ENCODE data around the gene ZBTB5.
"Not testable (repeated sequence)": the region's sequence is repeated elsewhere in the genome, so short reads cannot be mapped to it uniquely, and the experiment has no call there.

ZBTB5 gene

DNA sequence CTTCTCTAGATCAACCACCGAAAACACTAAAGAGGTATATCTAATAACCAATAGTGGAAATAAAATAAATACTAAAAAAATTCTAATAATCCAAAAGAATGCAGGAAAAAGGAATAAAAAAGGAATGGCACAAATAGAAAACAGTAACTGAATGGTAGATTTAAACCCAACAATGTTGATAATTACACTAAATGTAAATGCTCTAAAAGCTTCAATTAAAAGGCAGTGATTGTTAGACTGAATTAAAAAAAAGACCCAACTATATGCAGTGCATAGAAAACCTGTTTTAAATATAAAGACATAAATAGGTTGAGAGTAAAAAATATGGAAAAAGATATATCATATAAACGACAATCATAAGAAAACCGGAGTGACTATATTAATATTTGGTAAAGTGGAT lies 9.2 kb upstream of the ZBTB5 start:
- no peak overlapping the region for H3K4me3 ChIP-seq (replicated peaks; ENCODE audit: low read depth, low read length)
- DNase-seq (ENCODE audit: low read depth), result no peak
- TF ChIP-seq, protein P1, sequence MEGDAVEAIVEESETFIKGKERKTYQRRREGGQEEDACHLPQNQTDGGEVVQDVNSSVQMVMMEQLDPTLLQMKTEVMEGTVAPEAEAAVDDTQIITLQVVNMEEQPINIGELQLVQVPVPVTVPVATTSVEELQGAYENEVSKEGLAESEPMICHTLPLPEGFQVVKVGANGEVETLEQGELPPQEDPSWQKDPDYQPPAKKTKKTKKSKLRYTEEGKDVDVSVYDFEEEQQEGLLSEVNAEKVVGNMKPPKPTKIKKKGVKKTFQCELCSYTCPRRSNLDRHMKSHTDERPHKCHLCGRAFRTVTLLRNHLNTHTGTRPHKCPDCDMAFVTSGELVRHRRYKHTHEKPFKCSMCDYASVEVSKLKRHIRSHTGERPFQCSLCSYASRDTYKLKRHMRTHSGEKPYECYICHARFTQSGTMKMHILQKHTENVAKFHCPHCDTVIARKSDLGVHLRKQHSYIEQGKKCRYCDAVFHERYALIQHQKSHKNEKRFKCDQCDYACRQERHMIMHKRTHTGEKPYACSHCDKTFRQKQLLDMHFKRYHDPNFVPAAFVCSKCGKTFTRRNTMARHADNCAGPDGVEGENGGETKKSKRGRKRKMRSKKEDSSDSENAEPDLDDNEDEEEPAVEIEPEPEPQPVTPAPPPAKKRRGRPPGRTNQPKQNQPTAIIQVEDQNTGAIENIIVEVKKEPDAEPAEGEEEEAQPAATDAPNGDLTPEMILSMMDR (IDR thresholded peaks at IDR 0.05; ENCODE audit: low read length, missing control alignments), result no peak

DNA sequence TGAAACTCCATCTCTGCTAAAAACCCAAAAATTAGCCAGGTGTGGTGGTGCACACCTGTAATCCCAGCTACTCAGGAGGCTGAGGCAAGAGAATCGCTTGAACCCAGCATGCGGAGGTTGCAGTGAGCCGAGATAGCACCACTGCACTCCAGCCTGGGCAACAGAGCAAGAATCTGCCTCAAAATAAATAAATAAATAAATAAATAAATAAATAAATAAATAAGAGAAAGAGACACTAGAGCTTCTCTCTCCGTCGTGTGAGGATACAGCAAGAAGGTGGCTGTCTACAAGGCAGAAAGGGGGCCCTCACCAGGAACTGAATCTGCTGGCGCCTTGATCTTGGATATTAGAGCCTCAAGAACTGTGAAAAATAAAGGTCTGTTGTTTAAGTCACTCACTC lies 8.7 kb upstream of the ZBTB5 start:
- H3K4me3 ChIP-seq (replicated peaks; ENCODE audit: low read depth, low read length); DNase-seq (ENCODE audit: low read depth): not testable (repeated sequence)

DNA sequence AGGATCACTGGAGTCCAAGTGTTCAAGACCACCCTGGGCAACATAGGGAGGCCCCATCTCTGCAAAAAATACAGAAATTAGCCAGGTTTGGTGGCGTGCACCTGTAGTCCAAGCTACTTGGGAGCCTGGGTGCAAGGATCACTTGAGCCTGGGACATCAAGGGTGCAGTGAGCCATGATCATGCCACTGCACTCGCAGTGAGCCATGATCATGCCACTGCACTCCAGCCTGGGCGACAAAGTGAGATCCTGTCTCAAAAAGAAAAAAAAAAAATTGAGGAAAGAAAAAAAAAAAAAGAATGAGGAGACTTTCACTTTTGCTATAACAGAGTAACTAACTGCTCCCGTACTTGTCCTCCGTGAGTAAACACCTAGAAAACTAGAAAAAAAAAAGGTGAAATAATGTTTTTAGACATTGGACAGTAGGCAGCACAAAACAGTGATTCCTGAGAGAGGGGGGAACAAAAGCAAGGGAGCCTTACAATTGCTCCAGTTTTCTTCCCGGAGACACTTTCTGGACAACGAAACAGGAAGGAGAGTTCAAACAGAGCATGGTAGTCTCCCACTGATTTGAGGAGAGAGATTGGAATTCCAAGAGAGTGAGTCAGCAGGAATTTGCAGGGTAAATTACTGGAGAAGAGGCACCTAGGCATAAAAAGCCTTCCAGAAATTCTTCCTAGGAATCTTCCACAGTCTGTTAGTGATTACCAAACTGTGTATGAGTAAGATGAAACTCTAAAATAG lies 6.9 kb upstream of the ZBTB5 start:
- peak overlapping the region; percentile 40 for H3K4me3 ChIP-seq (replicated peaks; ENCODE audit: low read depth, low read length)
- DNase-seq (ENCODE audit: low read depth), result peak; percentile 93
- TF ChIP-seq, protein P1 (IDR thresholded peaks at IDR 0.05; ENCODE audit: low read length, missing control alignments), result no peak

DNA sequence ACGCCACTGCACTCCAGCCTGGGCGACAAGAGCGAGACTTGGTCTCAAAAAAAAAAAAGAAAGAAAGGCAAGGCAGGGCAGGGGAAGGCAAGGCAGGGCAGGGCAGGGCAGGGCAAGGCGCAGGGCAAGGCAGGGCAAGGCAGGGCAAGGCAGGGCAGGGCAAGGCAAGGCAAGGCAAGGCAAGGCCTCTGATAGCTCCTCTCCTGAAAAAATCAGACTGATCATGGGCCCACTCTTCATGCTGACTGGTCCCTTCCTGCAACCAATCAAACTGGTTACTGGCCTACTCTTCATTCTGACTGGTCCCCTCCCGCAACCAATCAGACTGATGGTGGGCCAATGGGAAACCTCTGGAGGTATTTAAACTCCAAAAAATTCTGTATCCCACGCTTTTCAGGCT lies 3.4 kb upstream of the ZBTB5 start:
- H3K4me3 ChIP-seq (replicated peaks; ENCODE audit: low read depth, low read length), result no peak overlapping the region
- no peak for DNase-seq (ENCODE audit: low read depth)
- TF ChIP-seq, protein P1 (IDR thresholded peaks at IDR 0.05; ENCODE audit: low read length, missing control alignments), result no peak

DNA sequence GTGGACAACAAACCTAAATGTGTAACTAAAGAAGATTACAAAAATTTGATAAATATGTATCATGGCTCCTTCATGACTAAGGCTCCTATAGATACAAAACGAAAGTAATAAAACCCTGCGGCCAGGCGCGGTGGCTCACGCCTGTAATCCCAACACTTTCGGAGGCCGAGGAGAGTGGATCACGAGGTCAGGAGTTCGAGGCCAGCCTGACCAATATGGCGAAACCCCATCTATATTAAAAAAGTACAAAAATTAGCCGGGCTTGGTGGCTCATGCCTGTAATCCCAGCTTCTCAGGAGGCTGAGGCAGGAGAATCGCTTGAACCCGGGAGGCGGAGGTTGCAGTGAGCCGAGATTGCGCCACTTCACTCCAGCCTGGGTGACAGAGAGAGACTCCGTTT lies 2.3 kb upstream of the ZBTB5 start:
- H3K4me3 ChIP-seq (replicated peaks; ENCODE audit: low read depth, low read length), result not testable (repeated sequence)

DNA sequence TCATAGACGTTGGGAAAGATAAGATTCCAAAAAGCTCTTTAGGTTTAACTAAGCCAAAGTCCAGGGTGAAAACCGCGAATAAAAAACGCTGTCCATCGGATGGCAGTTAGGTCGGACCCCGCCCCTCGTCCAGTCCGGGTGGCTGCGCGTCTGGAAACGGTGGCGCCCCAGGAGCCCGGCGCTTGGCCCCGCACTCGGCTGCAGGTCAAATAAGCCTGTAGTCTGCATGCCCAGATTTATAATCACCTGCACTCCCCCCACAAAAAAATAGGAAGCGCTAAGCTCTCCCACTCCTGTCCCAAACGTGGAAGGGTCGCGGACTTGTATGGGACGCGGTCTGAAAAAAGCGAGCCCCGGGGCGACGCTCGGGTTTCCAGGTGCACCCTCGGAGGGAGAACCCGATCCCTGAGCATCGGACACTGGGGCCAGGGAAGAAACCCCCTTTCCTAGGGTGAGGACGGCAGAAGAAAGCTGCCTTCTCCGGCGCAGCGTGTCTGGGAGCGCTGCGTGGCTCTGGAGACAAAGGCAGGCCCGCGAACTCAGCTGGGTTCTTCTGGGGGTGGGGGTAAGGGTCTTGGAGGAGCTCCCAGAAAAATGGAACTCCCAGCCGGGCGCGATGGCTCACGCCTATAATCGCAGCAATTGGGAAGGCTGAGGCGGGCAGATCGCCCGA lies 923 bp upstream of the ZBTB5 start:
- H3K4me3 ChIP-seq (replicated peaks; ENCODE audit: low read depth, low read length), result peak overlapping the region; percentile 92
- DNase-seq (ENCODE audit: low read depth), result peak; percentile 82
- TF ChIP-seq, protein P1 (IDR thresholded peaks at IDR 0.05; ENCODE audit: low read length, missing control alignments), result no peak

More for the DNA sequence above, 2.3 kb upstream of the ZBTB5 start:
- DNase-seq (ENCODE audit: low read depth), result not testable (repeated sequence)

DNA sequence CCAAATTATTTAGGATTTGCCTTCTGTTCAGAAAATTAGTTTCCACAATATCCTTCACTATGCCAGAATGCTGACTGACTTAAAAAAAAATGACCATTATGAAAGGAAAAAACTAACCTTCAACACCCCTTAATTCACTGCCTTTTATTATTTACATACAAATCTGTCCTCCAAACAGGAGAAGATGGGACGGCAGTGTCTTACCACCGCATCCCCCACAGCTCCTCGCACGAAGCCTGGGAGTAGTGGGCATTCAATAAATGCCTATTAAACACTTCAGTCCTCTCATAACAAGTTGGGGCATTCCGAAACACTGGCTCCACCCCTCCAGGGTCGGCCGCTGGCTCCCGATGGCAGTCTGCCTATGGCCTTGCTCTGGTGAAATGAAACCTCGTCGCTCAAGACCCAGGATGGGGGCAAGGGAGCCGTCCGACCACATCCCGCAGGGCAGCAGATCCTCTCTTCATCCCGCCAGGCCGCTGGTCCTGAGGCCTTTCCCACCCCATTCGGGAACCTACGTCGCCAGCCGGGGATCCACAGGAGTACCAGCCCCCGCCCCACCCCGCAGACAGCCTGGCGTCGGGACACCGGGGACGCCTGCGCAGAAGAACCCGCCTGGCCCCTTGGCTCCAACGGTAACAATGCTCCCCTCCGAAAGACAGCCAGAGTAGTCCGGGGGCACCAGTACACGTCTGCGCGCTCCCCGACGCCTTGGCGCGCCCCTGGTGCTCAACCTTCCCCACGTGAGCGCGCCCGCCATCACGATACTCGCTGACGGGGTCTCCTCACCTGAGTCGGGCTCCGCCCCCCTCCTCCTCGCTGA lies 613 bp downstream of the ZBTB5 start:
- TF ChIP-seq, protein P1 (IDR thresholded peaks at IDR 0.05; ENCODE audit: low read length, missing control alignments), result no peak
- DNase-seq (ENCODE audit: low read depth), result peak; percentile 73
- H3K4me3 ChIP-seq (replicated peaks; ENCODE audit: low read depth, low read length), result peak overlapping the region; percentile 92
